ENCODE results near the gene N4BP2L1. TPM values are rescaled to one million over a fixed set of nuclear protein-coding genes. Genes with fewer than 3 reads are reported as not detected.

Gene N4BP2L1
- total RNA-seq, 6 experiments from 2014 or later: 0.08 to 0.60 (median 0.33) TPM

GRCh38 chr13:32408296-32409000 lies 19.5 kb downstream of the N4BP2L1 start:
- TF ChIP-seq, protein P1, sequence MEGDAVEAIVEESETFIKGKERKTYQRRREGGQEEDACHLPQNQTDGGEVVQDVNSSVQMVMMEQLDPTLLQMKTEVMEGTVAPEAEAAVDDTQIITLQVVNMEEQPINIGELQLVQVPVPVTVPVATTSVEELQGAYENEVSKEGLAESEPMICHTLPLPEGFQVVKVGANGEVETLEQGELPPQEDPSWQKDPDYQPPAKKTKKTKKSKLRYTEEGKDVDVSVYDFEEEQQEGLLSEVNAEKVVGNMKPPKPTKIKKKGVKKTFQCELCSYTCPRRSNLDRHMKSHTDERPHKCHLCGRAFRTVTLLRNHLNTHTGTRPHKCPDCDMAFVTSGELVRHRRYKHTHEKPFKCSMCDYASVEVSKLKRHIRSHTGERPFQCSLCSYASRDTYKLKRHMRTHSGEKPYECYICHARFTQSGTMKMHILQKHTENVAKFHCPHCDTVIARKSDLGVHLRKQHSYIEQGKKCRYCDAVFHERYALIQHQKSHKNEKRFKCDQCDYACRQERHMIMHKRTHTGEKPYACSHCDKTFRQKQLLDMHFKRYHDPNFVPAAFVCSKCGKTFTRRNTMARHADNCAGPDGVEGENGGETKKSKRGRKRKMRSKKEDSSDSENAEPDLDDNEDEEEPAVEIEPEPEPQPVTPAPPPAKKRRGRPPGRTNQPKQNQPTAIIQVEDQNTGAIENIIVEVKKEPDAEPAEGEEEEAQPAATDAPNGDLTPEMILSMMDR (IDR thresholded peaks at IDR 0.05): no peak
- Mint-ChIP-seq H3K27me3 (ENCODE audit: insufficient read depth) (no peaks in the 10 kb centered on the region), H3K4me1 (ENCODE audit: low read depth) (peaks cover 23% of the 10 kb centered on the region), H3K27ac (no peak overlapping the region), H3K36me3 (ENCODE audit: low read depth) (no peaks in the 10 kb centered on the region), H3K4me3 (no peak overlapping the region), H3K9me3 (no peaks in the 10 kb centered on the region)
- DNase-seq: no peak

DNA sequence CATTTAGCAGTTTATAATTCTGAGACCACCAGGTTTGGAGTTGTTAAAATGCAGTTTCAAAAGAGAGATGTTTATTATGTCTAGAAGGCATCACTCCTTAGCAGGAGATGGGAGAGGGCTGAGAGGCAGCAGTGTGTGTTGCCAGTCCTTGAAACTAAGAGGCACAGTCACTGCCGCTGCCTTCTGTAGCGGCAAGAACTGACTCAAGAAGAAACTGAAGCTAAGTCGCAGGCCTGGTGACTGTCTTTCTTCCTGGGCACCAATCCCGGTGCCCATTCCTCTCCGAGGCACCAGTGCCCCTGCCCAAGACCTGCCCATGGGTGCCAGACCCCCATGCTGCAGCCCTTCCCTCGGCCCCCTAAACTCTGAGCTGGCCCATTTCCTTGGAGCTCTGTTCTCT lies 20.1 kb downstream of the N4BP2L1 start:
- DNase-seq: no peak
- Mint-ChIP-seq H3K9me3 (no peaks in the 10 kb centered on the region), H3K36me3 (ENCODE audit: low read depth) (no peaks in the 10 kb centered on the region), H3K27me3 (ENCODE audit: insufficient read depth) (no peaks in the 10 kb centered on the region), H3K4me1 (ENCODE audit: low read depth) (peaks cover 23% of the 10 kb centered on the region), H3K27ac (no peak overlapping the region), H3K4me3 (no peak overlapping the region)
- TF ChIP-seq, protein P1 (IDR thresholded peaks at IDR 0.05): no peak

DNA sequence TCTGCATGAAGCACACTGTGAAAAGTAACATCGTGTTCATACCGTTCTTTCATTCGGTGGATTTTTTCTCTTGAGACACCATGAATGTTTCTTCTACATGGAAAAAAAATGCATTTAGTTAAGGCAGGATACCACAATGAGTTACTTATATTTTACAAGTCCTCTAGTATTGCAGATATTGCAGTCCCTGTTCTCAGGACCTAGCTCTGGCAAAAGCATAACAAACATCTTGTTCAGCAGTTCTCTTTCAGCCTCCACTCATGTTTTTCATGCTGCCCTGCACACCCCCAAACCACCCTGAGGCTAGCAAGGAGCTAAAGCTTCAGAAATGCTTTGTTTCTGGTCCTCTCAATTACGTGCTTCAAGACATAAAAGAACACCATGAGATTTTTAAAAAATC lies 24.8 kb downstream of the N4BP2L1 start:
- no peaks in the 10 kb centered on the region for H3K36me3 Mint-ChIP-seq (ENCODE audit: low read depth)
- TF ChIP-seq, protein P1 (IDR thresholded peaks at IDR 0.05): no peak
- H3K9me3 Mint-ChIP-seq: no peaks in the 10 kb centered on the region
- no peak overlapping the region for H3K27ac Mint-ChIP-seq
- no peak overlapping the region for H3K4me3 Mint-ChIP-seq
- DNase-seq: no peak
- H3K4me1 Mint-ChIP-seq (ENCODE audit: low read depth): no peaks in the 10 kb centered on the region
- no peaks in the 10 kb centered on the region; the same call in 1 of the 2 replicates for H3K27me3 Mint-ChIP-seq (ENCODE audit: insufficient read depth)

DNA sequence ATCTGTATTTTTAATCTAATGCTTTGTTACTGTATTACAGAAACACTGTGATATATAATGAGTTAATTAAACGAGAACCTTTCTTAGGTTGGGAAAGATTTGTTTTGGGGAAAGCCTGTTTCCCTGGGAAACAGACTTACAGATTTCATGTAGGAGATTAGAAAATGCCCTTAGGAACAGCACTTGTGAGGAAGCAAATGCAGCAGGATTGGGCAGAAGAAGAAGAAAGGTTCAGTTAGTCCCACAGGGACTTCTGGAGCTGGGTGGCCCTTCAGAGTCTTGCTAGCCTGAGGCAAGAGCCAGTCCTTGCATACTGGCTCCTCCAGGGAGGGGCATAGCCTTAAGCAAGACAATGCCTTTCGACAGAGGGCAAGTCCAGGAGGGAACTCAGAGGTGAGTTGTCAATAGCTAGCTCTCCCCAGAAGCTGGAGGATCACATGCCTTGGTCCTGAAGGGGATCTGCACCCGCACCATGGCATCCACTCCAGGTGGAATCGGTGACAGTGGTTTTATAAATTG lies 36.8 kb downstream of the N4BP2L1 start:
- Mint-ChIP-seq H3K27me3 (ENCODE audit: insufficient read depth) (peaks cover 1% of the 10 kb centered on the region; the same call in 1 of the 2 replicates), H3K9me3 (no peaks in the 10 kb centered on the region), H3K4me3 (no peak overlapping the region), H3K4me1 (ENCODE audit: low read depth) (0 out of 2 replicates have a peak, but pooled peaks cover 5% of the 10 kb centered on the region), H3K27ac (no peak overlapping the region), H3K36me3 (ENCODE audit: low read depth) (no peaks in the 10 kb centered on the region)
- peak; percentile 3 for DNase-seq
- TF ChIP-seq, protein P1 (IDR thresholded peaks at IDR 0.05): no peak

DNA sequence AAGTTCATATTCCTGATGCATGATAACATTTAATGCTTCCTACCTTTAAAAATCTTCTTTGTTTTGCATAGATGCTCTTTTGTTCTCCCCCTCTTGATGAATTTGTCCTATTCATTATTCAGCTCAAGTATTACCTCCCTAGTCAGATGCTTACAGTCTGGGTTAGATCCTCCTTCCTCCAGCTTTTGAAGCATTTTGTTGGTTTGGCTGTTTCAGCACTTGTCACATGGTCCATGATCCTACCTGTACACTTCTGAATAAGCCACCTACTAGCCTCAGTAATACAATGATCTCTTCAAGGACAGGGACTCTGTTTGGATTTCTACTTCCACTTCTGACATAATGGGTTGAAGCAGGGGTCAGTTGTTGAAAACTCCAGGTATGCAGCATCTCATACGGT lies 37.4 kb downstream of the N4BP2L1 start:
- no peak overlapping the region for H3K4me3 Mint-ChIP-seq
- 0 out of 2 replicates have a peak, but pooled peaks cover 5% of the 10 kb centered on the region for H3K4me1 Mint-ChIP-seq (ENCODE audit: low read depth)
- no peak for DNase-seq
- no peak overlapping the region for H3K27ac Mint-ChIP-seq
- H3K36me3 Mint-ChIP-seq (ENCODE audit: low read depth): no peaks in the 10 kb centered on the region
- no peaks in the 10 kb centered on the region for H3K9me3 Mint-ChIP-seq
- H3K27me3 Mint-ChIP-seq (ENCODE audit: insufficient read depth): peaks cover 1% of the 10 kb centered on the region; the same call in 1 of the 2 replicates
- TF ChIP-seq, protein P1 (IDR thresholded peaks at IDR 0.05): no peak
